ENCODE measurements around the gene RAP1GAP2.

- TF ChIP-seq POLR2A (IDR thresholded peaks at IDR 0.05) (no peak), CTCF (IDR thresholded peaks at IDR 0.05) (no peak), POLR2AphosphoS5 (IDR thresholded peaks at IDR 0.05) (no peak), EP300 (IDR thresholded peaks at IDR 0.05) (no peak)
These were observed 128.0 kb downstream of the RAP1GAP2 start for GRCh38 chr17:2924211-2924610.
